ENCODE data around the gene OIT3. TPM values are rescaled to one million over a fixed set of nuclear protein-coding genes. Genes with fewer than 3 reads are reported as not detected.
"Not testable (repeated sequence)": the region's sequence is repeated elsewhere in the genome, so short reads cannot be mapped to it uniquely, and the experiment has no call there.

OIT3 gene
- total RNA-seq, 1 experiment from 2014 or later = not detected

GRCh38 chr10:72911758-72912157 lies 18.2 kb downstream of the OIT3 start:
- DNase-seq (no peak), ATAC-seq (no peak)
- Histone ChIP-seq H3F3A (ENCODE audit: low read length, unreplicated experiment) (no peaks in the 10 kb centered on the region), H3K4me1 (ENCODE audit: insufficient read depth, low read length) (no peaks in the 10 kb centered on the region), H3K79me2 (ENCODE audit: low read length) (no peaks in the 10 kb centered on the region), H3K27me3 (ENCODE audit: low read length) (no peaks in the 10 kb centered on the region; the same call in 1 of the 2 replicates), H3K4me3 (ENCODE audit: low read length) (no peak overlapping the region), H3K4me2 (ENCODE audit: low read length) (no peak overlapping the region), H3K9me3 (ENCODE audit: low read length) (no peaks in the 10 kb centered on the region), H3K27ac (ENCODE audit: low read length) (no peak overlapping the region), H3K9me2 (replicated peaks; ENCODE audit: low read length) (no peaks in the 10 kb centered on the region), H3K36me3 (ENCODE audit: low read depth, low read length) (no peaks in the 10 kb centered on the region), H4K20me1 (ENCODE audit: low read length) (no peaks in the 10 kb centered on the region), H2AFZ (ENCODE audit: low read length) (no peak overlapping the region; the same call in 1 of the 2 replicates), H3K9ac (ENCODE audit: low read length) (no peak overlapping the region)
- BruUV-seq (replicated peaks) = no TSS peak
- intact Hi-C loops (cut with micrococcal nuclease) = no loop called here
- POLR2A ChIA-PET (ENCODE audit: unreplicated experiment) = no interaction called here
- TF ChIP-seq CTCF (conservative IDR thresholded peaks at IDR 0.05; ENCODE audit: low read depth, low read length) (no peak), EZH2 (IDR thresholded peaks at IDR 0.05; ENCODE audit: low read length, unreplicated experiment) (no peak), EZH2phosphoT487 (IDR thresholded peaks at IDR 0.05; ENCODE audit: borderline replicate concordance, low read length) (no peak)
- CTCF ChIA-PET = no interaction called here

GRCh38 chr10:72912736-72913135 lies 19.2 kb downstream of the OIT3 start:
- Histone ChIP-seq H3K27ac (ENCODE audit: low read length) (no peak overlapping the region), H4K20me1 (ENCODE audit: low read length) (no peaks in the 10 kb centered on the region), H3F3A (ENCODE audit: low read length, unreplicated experiment) (no peaks in the 10 kb centered on the region), H3K4me1 (ENCODE audit: insufficient read depth, low read length) (no peaks in the 10 kb centered on the region), H3K9ac (ENCODE audit: low read length) (no peak overlapping the region), H3K36me3 (ENCODE audit: low read depth, low read length) (no peaks in the 10 kb centered on the region), H3K4me2 (ENCODE audit: low read length) (no peak overlapping the region), H3K79me2 (ENCODE audit: low read length) (no peaks in the 10 kb centered on the region), H3K27me3 (ENCODE audit: low read length) (no peaks in the 10 kb centered on the region), H3K9me2 (replicated peaks; ENCODE audit: low read length) (no peaks in the 10 kb centered on the region), H2AFZ (ENCODE audit: low read length) (0 out of 2 replicates have a peak overlapping the region, but pooled peaks have one; percentile 0), H3K4me3 (ENCODE audit: low read length) (no peak overlapping the region), H3K9me3 (ENCODE audit: low read length) (no peaks in the 10 kb centered on the region)
- TF ChIP-seq EZH2 (IDR thresholded peaks at IDR 0.05; ENCODE audit: low read length, unreplicated experiment) = no peak
- TF ChIP-seq EZH2phosphoT487 (IDR thresholded peaks at IDR 0.05; ENCODE audit: borderline replicate concordance, low read length) = no peak
- no peak for TF ChIP-seq CTCF (conservative IDR thresholded peaks at IDR 0.05; ENCODE audit: low read depth, low read length)
- no peak for DNase-seq
- CTCF ChIA-PET = interaction anchor here (0.6 kb wide), 1 partner anchor 498 kb away, joined by 7 read pairs; no protein-coding TSS in a partner anchor
- peak; percentile 58 for ATAC-seq
- no TSS peak for BruUV-seq (replicated peaks)
- POLR2A ChIA-PET (ENCODE audit: unreplicated experiment) = interaction anchor here (0.6 kb wide), 1 partner anchor 131 kb away, joined by 3 read pairs; no protein-coding TSS in a partner anchor
- intact Hi-C loops (cut with micrococcal nuclease) = no loop called here

GRCh38 chr10:72913287-72913686 lies 19.7 kb downstream of the OIT3 start:
- DNase-seq = no peak
- Histone ChIP-seq H3K9ac (ENCODE audit: low read length) (no peak overlapping the region), H3K27me3 (ENCODE audit: low read length) (peaks cover 1% of the 10 kb centered on the region; the same call in 1 of the 2 replicates), H3F3A (ENCODE audit: low read length, unreplicated experiment) (no peaks in the 10 kb centered on the region), H4K20me1 (ENCODE audit: low read length) (no peaks in the 10 kb centered on the region), H3K36me3 (ENCODE audit: low read depth, low read length) (no peaks in the 10 kb centered on the region), H3K79me2 (ENCODE audit: low read length) (no peaks in the 10 kb centered on the region), H3K4me2 (ENCODE audit: low read length) (no peak overlapping the region), H3K9me3 (ENCODE audit: low read length) (no peaks in the 10 kb centered on the region), H3K4me1 (ENCODE audit: insufficient read depth, low read length) (no peaks in the 10 kb centered on the region), H3K4me3 (ENCODE audit: low read length) (no peak overlapping the region), H3K27ac (ENCODE audit: low read length) (no peak overlapping the region), H3K9me2 (replicated peaks; ENCODE audit: low read length) (no peaks in the 10 kb centered on the region), H2AFZ (ENCODE audit: low read length) (0 out of 2 replicates have a peak overlapping the region, but pooled peaks have one; percentile 0)
- peak; percentile 42 for ATAC-seq
- POLR2A ChIA-PET (ENCODE audit: unreplicated experiment) = interaction anchor here (0.6 kb wide), 1 partner anchor 131 kb away, joined by 3 read pairs; no protein-coding TSS in a partner anchor
- intact Hi-C loops (cut with micrococcal nuclease) = no loop called here
- BruUV-seq (replicated peaks) = no TSS peak
- CTCF ChIA-PET = interaction anchor here (0.6 kb wide), 1 partner anchor 498 kb away, joined by 7 read pairs; no protein-coding TSS in a partner anchor
- TF ChIP-seq EZH2phosphoT487 (IDR thresholded peaks at IDR 0.05; ENCODE audit: borderline replicate concordance, low read length) (no peak), CTCF (conservative IDR thresholded peaks at IDR 0.05; ENCODE audit: low read depth, low read length) (0 out of 2 replicates have a peak, but pooled peaks have one; percentile 23), EZH2 (IDR thresholded peaks at IDR 0.05; ENCODE audit: low read length, unreplicated experiment) (no peak)

- H3K9me3 ChIP-seq (ENCODE audit: low read length); H3K4me1 ChIP-seq (ENCODE audit: insufficient read depth, low read length); BruUV-seq (replicated peaks); H3K4me2 ChIP-seq (ENCODE audit: low read length); H3F3A ChIP-seq (ENCODE audit: low read length, unreplicated experiment); H3K9me2 ChIP-seq (replicated peaks; ENCODE audit: low read length); H3K4me3 ChIP-seq (ENCODE audit: low read length); H2AFZ ChIP-seq (ENCODE audit: low read length); intact Hi-C loops (cut with micrococcal nuclease); H3K9ac ChIP-seq (ENCODE audit: low read length); H3K27ac ChIP-seq (ENCODE audit: low read length); H4K20me1 ChIP-seq (ENCODE audit: low read length); CTCF ChIA-PET; DNase-seq; H3K79me2 ChIP-seq (ENCODE audit: low read length); ATAC-seq; POLR2A ChIA-PET (ENCODE audit: unreplicated experiment); H3K36me3 ChIP-seq (ENCODE audit: low read depth, low read length): not testable (repeated sequence)
- peaks cover 36% of the 10 kb centered on the region for H3K27me3 ChIP-seq (ENCODE audit: low read length)
Measured at GRCh38 chr10:72917201-72917600, 23.7 kb downstream of the OIT3 start.
